ENCODE data around the gene LTBP1. TPM values are rescaled to one million over a fixed set of nuclear protein-coding genes. Genes with fewer than 3 reads are reported as not detected.

LTBP1 gene
- polyA plus RNA-seq, 1 donor (not counting 4 experiments of a cell fraction or from before 2014, with no cell fraction given): 9.2 TPM

- FAIRE-seq: no peak
- Histone ChIP-seq H2AFZ (ENCODE audit: control insufficient read depth, low read length) (no peak overlapping the region), H3K79me2 (ENCODE audit: control insufficient read depth, insufficient read depth, low read length) (no peaks in the 10 kb centered on the region), H3K36me3 (ENCODE audit: control insufficient read depth in 2 of 2, extremely low read depth in 1 of 2, insufficient read depth in 2 of 2, low read length in 2 of 2) (no peaks in the 10 kb centered on the region), H3K4me3 (ENCODE audit: control insufficient read depth in 2 of 3, extremely low read depth in 1 of 3, insufficient read depth in 2 of 3, low read depth in 1 of 3, low read length in 3 of 3) (no peak overlapping the region), H3K27ac (ENCODE audit: control insufficient read depth, insufficient read depth, low read length) (no peak overlapping the region), H3K4me1 (ENCODE audit: control insufficient read depth, extremely low read depth, insufficient read depth, low read length) (peaks cover 7% of the 10 kb centered on the region), H3K4me2 (ENCODE audit: control insufficient read depth, extremely low read depth, insufficient read depth, low read depth, low read length) (no peak overlapping the region), H3K27me3 (ENCODE audit: control insufficient read depth, extremely low read depth, insufficient read depth, low read length) (no peaks in the 10 kb centered on the region), H3K9ac (ENCODE audit: control insufficient read depth, extremely low read depth, insufficient read depth, low read length) (no peak overlapping the region), H3K9me1 (ENCODE audit: control insufficient read depth, extremely low read depth, insufficient read depth, low read length) (no peaks in the 10 kb centered on the region), H3K9me3 (ENCODE audit: control insufficient read depth, low read depth, low read length) (no peaks in the 10 kb centered on the region), H4K20me1 (ENCODE audit: control insufficient read depth, extremely low read depth, insufficient read depth, low read length) (no peaks in the 10 kb centered on the region)
- TF ChIP-seq EZH2 (IDR thresholded peaks at IDR 0.05; ENCODE audit: low read length): no peak
- no peak for TF ChIP-seq CTCF (optimal IDR thresholded peaks at IDR 0.05 in 1 of 3, IDR thresholded peaks at IDR 0.05 in 1 of 3, conservative IDR thresholded peaks at IDR 0.05 in 1 of 3; ENCODE audit: extremely low read depth in 1 of 3, insufficient read depth in 2 of 3, low read length in 3 of 3)
- DNase-seq (ENCODE audit: low read depth, low spot score): no peak
- dilution Hi-C loops (cut with MboI; ENCODE audit: extremely low pct_ligation_motif_present, low sequenced_read_pairs): no loop called here
Measured at GRCh38 chr2:33301355-33301754, 354.6 kb downstream of the LTBP1 start.

DNA sequence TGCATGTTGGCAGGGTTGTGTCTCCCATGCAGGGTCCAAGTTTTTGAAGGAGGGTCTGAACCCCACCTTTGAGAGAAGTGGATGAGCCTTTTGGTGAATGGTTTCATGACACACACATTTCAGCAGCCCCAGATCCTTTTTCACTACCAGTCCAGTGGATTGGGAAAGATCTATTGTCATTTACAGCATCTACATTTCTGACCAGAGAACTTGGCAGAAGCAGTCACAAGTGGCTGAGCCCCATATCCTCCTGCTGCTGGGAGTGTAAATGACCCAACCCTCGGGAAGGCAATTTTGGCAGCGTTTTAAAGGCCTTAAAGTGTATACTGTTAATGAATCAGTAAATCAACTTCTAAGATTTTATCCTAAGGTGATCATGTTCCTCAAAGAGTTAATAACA lies 355.6 kb downstream of the LTBP1 start:
- H3K4me1 ChIP-seq (ENCODE audit: control insufficient read depth, extremely low read depth, insufficient read depth, low read length): peaks cover 7% of the 10 kb centered on the region
- H3K4me3 ChIP-seq (ENCODE audit: control insufficient read depth in 2 of 3, extremely low read depth in 1 of 3, insufficient read depth in 2 of 3, low read depth in 1 of 3, low read length in 3 of 3): no peak overlapping the region
- FAIRE-seq (no peak), DNase-seq (ENCODE audit: low read depth, low spot score) (no peak)
- no peaks in the 10 kb centered on the region for H3K9me1 ChIP-seq (ENCODE audit: control insufficient read depth, extremely low read depth, insufficient read depth, low read length)
- no peaks in the 10 kb centered on the region for H3K79me2 ChIP-seq (ENCODE audit: control insufficient read depth, insufficient read depth, low read length)
- dilution Hi-C loops (cut with MboI; ENCODE audit: extremely low pct_ligation_motif_present, low sequenced_read_pairs): no loop called here
- H3K9ac ChIP-seq (ENCODE audit: control insufficient read depth, extremely low read depth, insufficient read depth, low read length): no peak overlapping the region
- H3K27ac ChIP-seq (ENCODE audit: control insufficient read depth, insufficient read depth, low read length): no peak overlapping the region
- no peaks in the 10 kb centered on the region for H3K9me3 ChIP-seq (ENCODE audit: control insufficient read depth, low read depth, low read length)
- H2AFZ ChIP-seq (ENCODE audit: control insufficient read depth, low read length): no peak overlapping the region
- H3K36me3 ChIP-seq (ENCODE audit: control insufficient read depth in 2 of 2, extremely low read depth in 1 of 2, insufficient read depth in 2 of 2, low read length in 2 of 2): no peaks in the 10 kb centered on the region
- TF ChIP-seq EZH2 (IDR thresholded peaks at IDR 0.05; ENCODE audit: low read length) (no peak), CTCF (optimal IDR thresholded peaks at IDR 0.05 in 1 of 3, IDR thresholded peaks at IDR 0.05 in 1 of 3, conservative IDR thresholded peaks at IDR 0.05 in 1 of 3; ENCODE audit: extremely low read depth in 1 of 3, insufficient read depth in 2 of 3, low read length in 3 of 3) (no peak)
- H3K4me2 ChIP-seq (ENCODE audit: control insufficient read depth, extremely low read depth, insufficient read depth, low read depth, low read length): no peak overlapping the region
- H4K20me1 ChIP-seq (ENCODE audit: control insufficient read depth, extremely low read depth, insufficient read depth, low read length): no peaks in the 10 kb centered on the region
- H3K27me3 ChIP-seq (ENCODE audit: control insufficient read depth, extremely low read depth, insufficient read depth, low read length): no peaks in the 10 kb centered on the region

Measured in keratinocyte (primary cell).